Ovary (tissue), 3 donors: ENCODE data around the gene AOPEP.

Experiments used
- CTCF ChIP-seq, 3 donors: fragments of 450-650 bp in 2 of 3; fragments of 200-600 bp in 1 of 3; IDR thresholded peaks; one replicate each; pipeline versions ENCODE4 v1.5.1 to v1.8.0; 2016 to 2022; ENCODE audit warnings: antibody characterized with exemption in 3 of 3, mild to moderate bottlenecking in 1 of 3
- EP300 ChIP-seq: sonication (generic); formaldehyde crosslinking; IDR thresholded peaks from one replicate; pipeline ENCODE4 v1.6.1; 2017; ENCODE audit warnings: antibody characterized with exemption
- POLR2A ChIP-seq: fragments of 450-650 bp; IDR thresholded peaks from one replicate; pipeline ENCODE4 v1.6.1; 2017; ENCODE audit warnings: antibody characterized with exemption, mild to moderate bottlenecking, moderate library complexity
- donor health status: DM: no; HTN: no; CAD: no.

GRCh38 chr9:94837404-94837803, 110.9 kb downstream of the AOPEP start:
- TF ChIP-seq CTCF (IDR thresholded peaks at IDR 0.05) (no peak), POLR2A (no peak), EP300 (no peak)
